ENCODE data around the gene CHCHD3. TPM values are rescaled to one million over a fixed set of nuclear protein-coding genes. Genes with fewer than 3 reads are reported as not detected.

The CHCHD3 gene
- total and polyA plus RNA-seq, 2 donors from 2014 or later: 53.9 to 77.3 TPM

GRCh38 chr7:132778761-132779160, 303.1 kb downstream of the CHCHD3 start:
- intact Hi-C loops (cut with DNase I): no loop called here
- Histone ChIP-seq H3K27me3 (ENCODE audit: control insufficient read depth, insufficient read depth, low read length) (no peaks in the 10 kb centered on the region), H3K9ac (ENCODE audit: low read length in 3 of 3) (no peak overlapping the region), H3K4me3 (ENCODE audit: low read length in 3 of 3) (no peak overlapping the region), H3K36me3 (ENCODE audit: control insufficient read depth in 2 of 3, insufficient read depth in 3 of 3, low read length in 3 of 3) (no peaks in the 10 kb centered on the region), H3K27ac (ENCODE audit: low read depth in 2 of 2, low read length in 2 of 2) (no peak overlapping the region), H3K9me3 (ENCODE audit: control insufficient read depth in 2 of 3, insufficient read depth in 1 of 3, low read length in 3 of 3) (no peaks in the 10 kb centered on the region), H3K4me1 (ENCODE audit: control insufficient read depth in 2 of 3, insufficient read depth in 2 of 3, low read depth in 1 of 3, low read length in 3 of 3) (peaks cover 0 to 3% (median 0%) of the 10 kb centered on the region in 3 donors)
- TF ChIP-seq CTCF (IDR thresholded peaks at IDR 0.05; ENCODE audit: borderline replicate concordance, extremely low read depth, insufficient read depth): no peak
- DNase-seq (no peak), FAIRE-seq (no peak)

DNA sequence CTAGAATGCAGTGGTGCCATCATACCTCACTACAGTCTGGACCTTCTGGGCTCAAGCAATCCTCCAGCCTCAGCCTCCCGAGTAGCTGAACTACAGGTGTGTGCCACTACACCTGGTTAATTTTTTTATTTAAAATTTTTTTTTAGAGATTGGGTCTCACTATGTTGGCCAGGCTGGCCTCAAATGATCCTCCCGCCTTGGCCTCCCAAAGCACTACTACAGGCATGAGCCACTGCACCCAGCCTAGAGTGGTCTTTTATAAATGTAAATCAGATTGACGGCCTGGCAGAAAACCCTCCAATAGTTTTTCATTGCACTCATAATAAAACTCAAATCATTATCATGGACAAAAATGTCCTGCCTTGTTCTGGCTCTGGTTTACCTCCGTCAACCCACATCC, 303.9 kb downstream of the CHCHD3 start:
- TF ChIP-seq CTCF (IDR thresholded peaks at IDR 0.05; ENCODE audit: borderline replicate concordance, extremely low read depth, insufficient read depth): no peak
- Histone ChIP-seq H3K36me3 (ENCODE audit: control insufficient read depth in 2 of 3, insufficient read depth in 3 of 3, low read length in 3 of 3) (no peaks in the 10 kb centered on the region), H3K27me3 (ENCODE audit: control insufficient read depth, insufficient read depth, low read length) (no peaks in the 10 kb centered on the region), H3K27ac (ENCODE audit: low read depth in 2 of 2, low read length in 2 of 2) (no peak overlapping the region), H3K4me1 (ENCODE audit: control insufficient read depth in 2 of 3, insufficient read depth in 2 of 3, low read depth in 1 of 3, low read length in 3 of 3) (peaks cover 0 to 3% (median 0%) of the 10 kb centered on the region in 3 donors), H3K9ac (ENCODE audit: low read length in 3 of 3) (no peak overlapping the region), H3K9me3 (ENCODE audit: control insufficient read depth in 2 of 3, insufficient read depth in 1 of 3, low read length in 3 of 3) (no peaks in the 10 kb centered on the region), H3K4me3 (ENCODE audit: low read length in 3 of 3) (no peak overlapping the region)
- intact Hi-C loops (cut with DNase I): no loop called here
- FAIRE-seq: no peak
- no peak for DNase-seq

DNA sequence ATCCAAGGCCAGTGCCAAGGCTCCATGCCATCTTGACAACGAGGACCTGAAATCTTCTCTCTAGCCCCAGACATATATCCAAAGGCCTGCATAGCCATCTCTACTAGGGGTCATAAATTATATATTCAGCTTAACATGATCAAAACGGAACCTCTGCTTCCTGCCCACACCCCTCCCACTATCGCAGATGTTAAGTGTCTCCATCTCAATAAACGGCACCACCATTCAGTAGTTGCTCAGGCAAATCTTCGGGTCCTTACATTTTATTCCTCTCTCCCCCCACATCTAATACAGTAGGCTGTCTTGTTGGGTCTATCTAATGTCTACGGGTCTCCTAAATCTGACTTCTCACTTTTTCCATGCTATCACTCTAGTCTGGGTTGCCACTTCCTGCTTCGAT, 304.5 kb downstream of the CHCHD3 start:
- no peak for TF ChIP-seq CTCF (IDR thresholded peaks at IDR 0.05; ENCODE audit: borderline replicate concordance, extremely low read depth, insufficient read depth)
- Histone ChIP-seq H3K9ac (ENCODE audit: low read length in 3 of 3) (no peak overlapping the region), H3K36me3 (ENCODE audit: control insufficient read depth in 2 of 3, insufficient read depth in 3 of 3, low read length in 3 of 3) (no peaks in the 10 kb centered on the region), H3K27me3 (ENCODE audit: control insufficient read depth, insufficient read depth, low read length) (no peaks in the 10 kb centered on the region), H3K9me3 (ENCODE audit: control insufficient read depth in 2 of 3, insufficient read depth in 1 of 3, low read length in 3 of 3) (no peaks in the 10 kb centered on the region), H3K4me3 (ENCODE audit: low read length in 3 of 3) (no peak overlapping the region), H3K27ac (ENCODE audit: low read depth in 2 of 2, low read length in 2 of 2) (no peak overlapping the region), H3K4me1 (ENCODE audit: control insufficient read depth in 2 of 3, insufficient read depth in 2 of 3, low read depth in 1 of 3, low read length in 3 of 3) (peaks cover 0 to 3% (median 0%) of the 10 kb centered on the region in 3 donors)
- intact Hi-C loops (cut with DNase I): no loop called here
- DNase-seq: no peak
- no peak for FAIRE-seq

DNA sequence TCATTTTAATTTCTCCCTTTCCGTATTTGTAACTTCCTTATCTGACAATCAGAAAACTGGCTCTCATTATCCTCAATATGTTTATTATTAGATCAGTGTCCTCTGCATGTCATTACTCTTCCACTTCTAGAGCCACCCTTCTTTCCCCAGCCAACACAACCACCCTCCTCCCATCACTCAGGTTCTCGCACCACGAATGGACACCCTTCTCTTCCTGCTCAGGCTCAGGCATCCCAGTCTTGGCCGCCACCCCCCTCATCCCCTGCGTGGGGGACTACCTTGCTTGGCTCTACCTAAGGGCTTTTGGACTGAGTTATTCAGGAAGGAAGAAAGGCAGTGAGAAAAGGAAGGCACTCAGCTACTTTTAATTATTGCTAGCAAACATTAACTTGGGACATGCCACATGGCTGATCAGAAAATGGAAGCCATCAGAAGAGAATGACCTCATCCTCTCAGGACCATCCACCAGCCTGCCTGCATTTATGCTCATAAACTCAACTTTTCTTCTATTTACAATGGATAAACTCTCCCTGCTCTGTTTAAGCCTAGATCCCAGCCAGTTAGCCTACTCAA, 305.8 kb downstream of the CHCHD3 start:
- no peak for TF ChIP-seq CTCF (IDR thresholded peaks at IDR 0.05; ENCODE audit: borderline replicate concordance, extremely low read depth, insufficient read depth)
- peak in 2 of 5 donors; percentile 51 to 55 for DNase-seq
- H3K9me3 ChIP-seq (ENCODE audit: control insufficient read depth in 2 of 3, insufficient read depth in 1 of 3, low read length in 3 of 3): no peaks in the 10 kb centered on the region
- no peaks in the 10 kb centered on the region for H3K36me3 ChIP-seq (ENCODE audit: control insufficient read depth in 2 of 3, insufficient read depth in 3 of 3, low read length in 3 of 3)
- no peak overlapping the region for H3K27ac ChIP-seq (ENCODE audit: low read depth in 2 of 2, low read length in 2 of 2)
- FAIRE-seq: no peak
- no peak overlapping the region for H3K4me3 ChIP-seq (ENCODE audit: low read length in 3 of 3)
- H3K4me1 ChIP-seq (ENCODE audit: control insufficient read depth in 2 of 3, insufficient read depth in 2 of 3, low read depth in 1 of 3, low read length in 3 of 3): peaks cover 0 to 3% (median 0%) of the 10 kb centered on the region in 3 donors
- no peak overlapping the region for H3K9ac ChIP-seq (ENCODE audit: low read length in 3 of 3)
- H3K27me3 ChIP-seq (ENCODE audit: control insufficient read depth, insufficient read depth, low read length): no peaks in the 10 kb centered on the region
- intact Hi-C loops (cut with DNase I): no loop called here

Measured in kidney (tissue), 14 donors.